Measurements from ENCODE around the gene CTNNA3. TPM values are rescaled to one million over a fixed set of nuclear protein-coding genes. Genes with fewer than 3 reads are reported as not detected.

The CTNNA3 gene
- total RNA-seq, 1 experiment from 2014 or later: 0.32 TPM

- TF ChIP-seq ZFX (IDR thresholded peaks at IDR 0.05) (no peak), MAX (IDR thresholded peaks at IDR 0.05) (no peak), JUND (IDR thresholded peaks at IDR 0.05) (no peak)
Measured at GRCh38 chr10:66291133-66291532, 1404.9 kb downstream of the CTNNA3 start (continued).

- intact Hi-C loops (cut with micrococcal nuclease): no loop called here
- DNase-seq (ENCODE audit: low read depth, low spot score) (no peak), ATAC-seq (no peak)
- CTCF ChIA-PET: no interaction called here
- Histone ChIP-seq H3K9me2 (ENCODE audit: insufficient read depth) (no peaks in the 10 kb centered on the region), H3K9me3 (ENCODE audit: control insufficient read depth in 1 of 2, insufficient read depth in 1 of 2, low read depth in 1 of 2, low read length in 2 of 2) (no peaks in the 10 kb centered on the region), H3K27me3 (ENCODE audit: insufficient read depth, low read length) (no peaks in the 10 kb centered on the region), H3K9ac (ENCODE audit: low read length) (no peak overlapping the region), H3K4me2 (ENCODE audit: low read length) (no peak overlapping the region), H3K27ac (ENCODE audit: low read depth, low read length) (no peak overlapping the region), H4K20me1 (ENCODE audit: insufficient read depth) (no peaks in the 10 kb centered on the region), H3K36me3 (ENCODE audit: control insufficient read depth in 1 of 2, insufficient read depth in 2 of 2, low read length in 2 of 2) (no peaks in the 10 kb centered on the region), H3K4me3 (replicated peaks in 1 of 2; ENCODE audit: low read depth in 1 of 2, low read length in 2 of 2) (no peak overlapping the region), H3K79me2 (ENCODE audit: insufficient read depth, low read length) (no peaks in the 10 kb centered on the region), H2AFZ (ENCODE audit: low read depth, low read length, poor library complexity, severe bottlenecking) (no peak overlapping the region), H3K4me1 (ENCODE audit: control insufficient read depth in 1 of 2, insufficient read depth in 2 of 2, low read length in 2 of 2) (no peaks in the 10 kb centered on the region)
- BruUV-seq (replicated peaks): no TSS peak
- TF ChIP-seq SP1 (IDR thresholded peaks at IDR 0.05; ENCODE audit: low read depth) (no peak), ATF3 (IDR thresholded peaks at IDR 0.05) (no peak), SIN3A (IDR thresholded peaks at IDR 0.05; ENCODE audit: low read depth) (no peak), FOSL1 (IDR thresholded peaks at IDR 0.05; ENCODE audit: low read depth) (no peak), ELF1 (IDR thresholded peaks at IDR 0.05; ENCODE audit: borderline replicate concordance, low read depth) (no peak), JUND (IDR thresholded peaks at IDR 0.05) (no peak), ZNF274 (IDR thresholded peaks at IDR 0.05; ENCODE audit: low read depth, low read length) (no peak), YY1 (IDR thresholded peaks at IDR 0.05; ENCODE audit: extremely low read depth, insufficient replicate concordance, low read depth, low read length) (no peak)
- RAD21 ChIA-PET (ENCODE audit: low non-redundant PET in 1 of 2, low total read pairs in 2 of 2, uncharacterized antibody in 2 of 2, unreplicated experiment in 2 of 2): no interaction called here
- POLR2A ChIA-PET: no interaction called here
Measured at GRCh38 chr10:66284621-66285020, 1411.4 kb downstream of the CTNNA3 start.
